Gastroesophageal sphincter (tissue), 3 donors: ENCODE data around the gene PADI2.

Experiments used
- EP300 ChIP-seq: sonication (generic); formaldehyde crosslinking; IDR thresholded peaks from one replicate; pipeline ENCODE4 v1.6.1; 2017; ENCODE audit warnings: antibody characterized with exemption, mild to moderate bottlenecking
- POLR2AphosphoS5 ChIP-seq: sonication (generic); formaldehyde crosslinking; IDR thresholded peaks from one replicate; pipeline ENCODE4 v1.6.1; 2017; ENCODE audit warnings: antibody characterized with exemption
- TF ChIP-seq, protein P1 (sequence below), 4 experiments: fragments of 200-600 bp in 2 of 4; fragments of 450-650 bp in 2 of 4; sonication (generic) in 1 of 4; IDR thresholded peaks; one replicate each; pipeline ENCODE4 v1.5.1; 2017 to 2019; ENCODE audit warnings: antibody characterized with exemption in 4 of 4, mild to moderate bottlenecking in 2 of 4, moderate library complexity in 2 of 4

DNA sequence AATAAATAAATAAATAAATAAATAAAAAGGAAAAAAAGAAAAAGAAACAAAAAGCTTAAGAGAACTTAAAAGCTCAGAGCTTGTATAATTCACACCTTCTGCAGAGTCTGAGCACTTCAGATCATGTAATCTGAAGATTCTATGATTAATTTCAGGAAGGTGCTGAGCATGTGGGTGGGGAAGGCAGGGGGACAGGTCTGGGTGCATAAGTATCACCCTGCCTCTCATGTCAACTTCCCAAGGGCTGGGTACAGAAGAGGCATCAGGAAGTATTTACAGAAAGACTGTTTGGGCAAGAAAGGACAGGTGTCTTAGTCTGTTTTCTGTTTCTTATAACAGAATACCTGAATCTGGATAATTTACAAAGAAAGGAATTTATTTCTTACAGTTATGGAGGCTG is 20.4 kb upstream of the PADI2 start:
- TF ChIP-seq EP300, result no peak
- TF ChIP-seq, protein P1, sequence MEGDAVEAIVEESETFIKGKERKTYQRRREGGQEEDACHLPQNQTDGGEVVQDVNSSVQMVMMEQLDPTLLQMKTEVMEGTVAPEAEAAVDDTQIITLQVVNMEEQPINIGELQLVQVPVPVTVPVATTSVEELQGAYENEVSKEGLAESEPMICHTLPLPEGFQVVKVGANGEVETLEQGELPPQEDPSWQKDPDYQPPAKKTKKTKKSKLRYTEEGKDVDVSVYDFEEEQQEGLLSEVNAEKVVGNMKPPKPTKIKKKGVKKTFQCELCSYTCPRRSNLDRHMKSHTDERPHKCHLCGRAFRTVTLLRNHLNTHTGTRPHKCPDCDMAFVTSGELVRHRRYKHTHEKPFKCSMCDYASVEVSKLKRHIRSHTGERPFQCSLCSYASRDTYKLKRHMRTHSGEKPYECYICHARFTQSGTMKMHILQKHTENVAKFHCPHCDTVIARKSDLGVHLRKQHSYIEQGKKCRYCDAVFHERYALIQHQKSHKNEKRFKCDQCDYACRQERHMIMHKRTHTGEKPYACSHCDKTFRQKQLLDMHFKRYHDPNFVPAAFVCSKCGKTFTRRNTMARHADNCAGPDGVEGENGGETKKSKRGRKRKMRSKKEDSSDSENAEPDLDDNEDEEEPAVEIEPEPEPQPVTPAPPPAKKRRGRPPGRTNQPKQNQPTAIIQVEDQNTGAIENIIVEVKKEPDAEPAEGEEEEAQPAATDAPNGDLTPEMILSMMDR (IDR thresholded peaks at IDR 0.05), result no peak
- no peak for TF ChIP-seq POLR2AphosphoS5
